ENCODE results near the gene AMN.

- TF ChIP-seq CTCF (IDR thresholded peaks at IDR 0.05; ENCODE audit: low read depth, low read length, poor library complexity, severe bottlenecking), result no peak
- TF ChIP-seq EZH2phosphoT487 (IDR thresholded peaks at IDR 0.05; ENCODE audit: borderline replicate concordance, low read length), result no peak
Observed at GRCh38 chr14:102903248-102903888, 19.1 kb upstream of the AMN start.

Data from DOHH2 (cell line).